ENCODE results near the gene TRIO.

- no peak for TF ChIP-seq POLR2A (IDR thresholded peaks at IDR 0.05)
- TF ChIP-seq, protein P1, sequence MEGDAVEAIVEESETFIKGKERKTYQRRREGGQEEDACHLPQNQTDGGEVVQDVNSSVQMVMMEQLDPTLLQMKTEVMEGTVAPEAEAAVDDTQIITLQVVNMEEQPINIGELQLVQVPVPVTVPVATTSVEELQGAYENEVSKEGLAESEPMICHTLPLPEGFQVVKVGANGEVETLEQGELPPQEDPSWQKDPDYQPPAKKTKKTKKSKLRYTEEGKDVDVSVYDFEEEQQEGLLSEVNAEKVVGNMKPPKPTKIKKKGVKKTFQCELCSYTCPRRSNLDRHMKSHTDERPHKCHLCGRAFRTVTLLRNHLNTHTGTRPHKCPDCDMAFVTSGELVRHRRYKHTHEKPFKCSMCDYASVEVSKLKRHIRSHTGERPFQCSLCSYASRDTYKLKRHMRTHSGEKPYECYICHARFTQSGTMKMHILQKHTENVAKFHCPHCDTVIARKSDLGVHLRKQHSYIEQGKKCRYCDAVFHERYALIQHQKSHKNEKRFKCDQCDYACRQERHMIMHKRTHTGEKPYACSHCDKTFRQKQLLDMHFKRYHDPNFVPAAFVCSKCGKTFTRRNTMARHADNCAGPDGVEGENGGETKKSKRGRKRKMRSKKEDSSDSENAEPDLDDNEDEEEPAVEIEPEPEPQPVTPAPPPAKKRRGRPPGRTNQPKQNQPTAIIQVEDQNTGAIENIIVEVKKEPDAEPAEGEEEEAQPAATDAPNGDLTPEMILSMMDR (IDR thresholded peaks at IDR 0.05), result no peak
These were observed 299.4 kb downstream of the TRIO start for GRCh38 chr5:14442536-14442935.
